Fibroblast of mammary gland (primary cell): Measurements from ENCODE around the gene CAMK1D.

Experiments
- DNase-seq: peaks from one replicate; pipeline ENCODE4 v3.0.0-alpha.2; 2010; ENCODE audit warnings: low read depth
- H3K4me3 ChIP-seq: 2 replicates; pipeline ENCODE4 v1.5.1; 2011; ENCODE audit warnings: low read depth, mild to moderate bottlenecking, low read length, moderate library complexity; ENCODE audit not compliant: control insufficient read depth
- CTCF ChIP-seq: conservative IDR thresholded peaks from 2 replicates; pipeline ENCODE4 v1.5.1; 2011; ENCODE audit warnings: low read depth, low read length, inconsistent platforms; ENCODE audit not compliant: control insufficient read depth, insufficient read depth

CAMK1D gene

GRCh38 chr10:12726971-12727831 is 377.9 kb downstream of the CAMK1D start:
- no peak for TF ChIP-seq CTCF
- no peak for DNase-seq
- no peak overlapping the region for H3K4me3 ChIP-seq

- no peak overlapping the region for H3K4me3 ChIP-seq
- TF ChIP-seq CTCF = no peak
- no peak for DNase-seq
Measured at GRCh38 chr10:12727832-12728215, 378.5 kb downstream of the CAMK1D start.

GRCh38 chr10:12728494-12728893 is 379.1 kb downstream of the CAMK1D start:
- no peak for DNase-seq
- TF ChIP-seq CTCF = no peak
- no peak overlapping the region for H3K4me3 ChIP-seq

DNA sequence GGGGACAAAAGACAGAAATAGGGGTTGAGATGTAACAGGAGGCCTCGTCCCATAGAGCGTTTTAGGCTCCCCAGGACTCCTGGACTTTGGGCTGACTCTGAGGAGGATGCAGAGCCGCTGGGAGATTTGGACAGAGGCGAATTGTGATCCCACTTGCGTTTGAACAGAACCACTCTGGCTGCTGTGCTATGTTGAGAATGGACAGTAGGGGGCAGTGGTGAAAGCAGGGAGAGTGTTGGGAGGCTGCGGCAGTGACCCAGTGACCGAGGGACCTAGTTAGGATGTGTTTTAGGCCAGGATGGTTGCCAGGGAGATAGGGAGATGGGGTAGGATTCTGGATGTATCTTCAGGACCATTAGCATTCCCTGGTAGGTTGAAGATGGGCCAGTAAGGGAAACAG is 380.5 kb downstream of the CAMK1D start:
- DNase-seq = no peak
- no peak overlapping the region for H3K4me3 ChIP-seq
- peak; percentile 36 for TF ChIP-seq CTCF

- no peak overlapping the region for H3K4me3 ChIP-seq
- DNase-seq = peak; percentile 68
- TF ChIP-seq CTCF = no peak
Measured at GRCh38 chr10:12730809-12731519, 381.6 kb downstream of the CAMK1D start.

DNA sequence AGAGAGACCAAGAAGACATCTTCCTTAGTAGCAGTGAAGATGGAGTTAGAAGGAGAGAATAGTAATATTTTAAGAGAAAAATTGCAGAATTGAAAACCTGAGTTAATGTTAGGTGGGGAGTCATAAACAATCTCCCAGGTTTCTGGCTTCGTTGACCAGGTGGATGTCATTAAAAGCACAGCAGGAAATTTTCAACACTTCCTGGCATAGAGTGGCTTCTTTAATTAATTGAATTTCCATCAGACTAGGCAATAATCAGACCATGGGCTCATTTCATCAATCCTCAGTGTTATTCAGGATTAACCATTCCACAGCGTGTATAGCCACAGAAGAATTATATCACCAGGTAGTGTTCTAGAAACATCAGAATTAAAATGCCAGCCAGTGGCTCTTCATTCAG is 383.9 kb downstream of the CAMK1D start:
- no peak for DNase-seq
- no peak overlapping the region for H3K4me3 ChIP-seq
- no peak for TF ChIP-seq CTCF
